Measurements from ENCODE around the gene CRYBG3.
"Not testable (repeated sequence)": the region's sequence is repeated elsewhere in the genome, so short reads cannot be mapped to it uniquely, and the experiment has no call there.

The CRYBG3 gene

GRCh38 chr3:97829198-97829597, 7.4 kb downstream of the CRYBG3 start:
- no peak overlapping the region for H2BK5ac ChIP-seq (ENCODE audit: low read depth, low read length, poor library complexity)
- H3K9ac ChIP-seq (ENCODE audit: low read length), result no peak overlapping the region
- H2BK12ac ChIP-seq (ENCODE audit: low read length), result no peak overlapping the region
- no peak overlapping the region for H3K4ac ChIP-seq (ENCODE audit: low read depth, low read length)
- H3K79me1 ChIP-seq (ENCODE audit: low read length), result no peaks in the 10 kb centered on the region
- no CpG with 5 or more reads among the region's 2 CpGs for WGBS (ENCODE audit: extremely low coverage, insufficient coverage, insufficient read length)
- no peak overlapping the region for H3K4me2 ChIP-seq (ENCODE audit: low read length)
- H3K27ac ChIP-seq (ENCODE audit: low read depth, low read length), result no peak overlapping the region
- H4K12ac ChIP-seq (ENCODE audit: low read depth, low read length), result no peak overlapping the region
- no peak overlapping the region for H2AFZ ChIP-seq (ENCODE audit: insufficient read depth, low read length, poor library complexity)
- H3K23ac ChIP-seq (ENCODE audit: low read length), result no peak overlapping the region
- no peak overlapping the region for H4K8ac ChIP-seq (ENCODE audit: low read depth, low read length)
- no peak overlapping the region for H3K18ac ChIP-seq (ENCODE audit: low read length)
- H2AK5ac ChIP-seq (ENCODE audit: low read length), result no peak overlapping the region
- H3K4me1 ChIP-seq (ENCODE audit: control insufficient read depth in 1 of 2, insufficient read depth in 2 of 2, low read length in 2 of 2), result no peaks in the 10 kb centered on the region
- no peaks in the 10 kb centered on the region for H3K36me3 ChIP-seq (ENCODE audit: control insufficient read depth in 1 of 2, insufficient read depth in 2 of 2, low read length in 2 of 2)
- no peak overlapping the region for H3K4me3 ChIP-seq (ENCODE audit: low read depth, low read length)
- no peak overlapping the region for H4K91ac ChIP-seq (ENCODE audit: low read depth, low read length)
- no peaks in the 10 kb centered on the region for H3K9me3 ChIP-seq (ENCODE audit: insufficient read depth, low read depth, low read length)
- no peaks in the 10 kb centered on the region for H3K27me3 ChIP-seq (ENCODE audit: insufficient read depth, low read length)
- no peaks in the 10 kb centered on the region for H3K79me2 ChIP-seq (ENCODE audit: control insufficient read depth, insufficient read depth, low read length, poor library complexity)
- no peak for DNase-seq
- no peak overlapping the region for H3K14ac ChIP-seq (ENCODE audit: low read length)
- H2BK120ac ChIP-seq (ENCODE audit: insufficient read depth, low read length, poor library complexity), result no peak overlapping the region

GRCh38 chr3:97830638-97831037, 8.8 kb downstream of the CRYBG3 start:
- WGBS (ENCODE audit: extremely low coverage, insufficient coverage, insufficient read length), result no CpG with 5 or more reads among the region's 2 CpGs

DNA sequence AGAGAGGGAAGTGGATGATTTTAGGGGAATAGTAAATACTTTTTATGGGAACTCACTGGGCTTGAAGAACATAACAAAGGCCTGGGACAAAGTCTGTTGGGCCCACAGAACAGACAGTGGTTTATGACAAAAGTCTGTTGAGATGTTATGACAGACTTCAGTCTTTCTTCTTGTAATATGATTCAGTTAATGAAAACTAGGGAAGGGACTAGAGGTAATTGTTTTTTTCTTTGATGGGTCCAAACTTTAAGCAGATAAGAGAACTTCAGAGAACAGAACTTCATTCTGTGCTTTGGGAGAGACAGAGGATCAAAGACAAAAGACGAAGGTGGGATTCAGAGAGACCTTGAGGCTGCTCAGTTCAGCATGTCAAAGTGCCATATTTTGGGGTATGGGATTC, 9.3 kb downstream of the CRYBG3 start:
- H3K79me2 ChIP-seq (ENCODE audit: control insufficient read depth, insufficient read depth, low read length, poor library complexity), result no peaks in the 10 kb centered on the region
- H3K9me3 ChIP-seq (ENCODE audit: insufficient read depth, low read depth, low read length), result no peaks in the 10 kb centered on the region
- H3K4me1 ChIP-seq (ENCODE audit: control insufficient read depth in 1 of 2, insufficient read depth in 2 of 2, low read length in 2 of 2), result no peaks in the 10 kb centered on the region
- H4K8ac ChIP-seq (ENCODE audit: low read depth, low read length), result no peak overlapping the region
- no CpG with 5 or more reads among the region's 1 CpG for WGBS (ENCODE audit: extremely low coverage, insufficient coverage, insufficient read length)
- no peak overlapping the region for H3K27ac ChIP-seq (ENCODE audit: low read depth, low read length)
- no peak overlapping the region for H3K14ac ChIP-seq (ENCODE audit: low read length)
- H2AFZ ChIP-seq (ENCODE audit: insufficient read depth, low read length, poor library complexity), result no peak overlapping the region
- no peak for DNase-seq
- H3K27me3 ChIP-seq (ENCODE audit: insufficient read depth, low read length), result no peaks in the 10 kb centered on the region
- H3K4me2 ChIP-seq (ENCODE audit: low read length), result no peak overlapping the region
- no peak overlapping the region for H3K4ac ChIP-seq (ENCODE audit: low read depth, low read length)
- H3K18ac ChIP-seq (ENCODE audit: low read length), result no peak overlapping the region
- H3K4me3 ChIP-seq (ENCODE audit: low read depth, low read length), result no peak overlapping the region
- no peak overlapping the region for H2BK5ac ChIP-seq (ENCODE audit: low read depth, low read length, poor library complexity)
- H3K9ac ChIP-seq (ENCODE audit: low read length), result no peak overlapping the region
- H4K12ac ChIP-seq (ENCODE audit: low read depth, low read length), result no peak overlapping the region
- H4K91ac ChIP-seq (ENCODE audit: low read depth, low read length), result no peak overlapping the region
- H2BK12ac ChIP-seq (ENCODE audit: low read length), result no peak overlapping the region
- H3K36me3 ChIP-seq (ENCODE audit: control insufficient read depth in 1 of 2, insufficient read depth in 2 of 2, low read length in 2 of 2), result no peaks in the 10 kb centered on the region
- no peak overlapping the region for H3K23ac ChIP-seq (ENCODE audit: low read length)
- no peak overlapping the region for H2BK120ac ChIP-seq (ENCODE audit: insufficient read depth, low read length, poor library complexity)
- H2AK5ac ChIP-seq (ENCODE audit: low read length), result no peak overlapping the region
- H3K79me1 ChIP-seq (ENCODE audit: low read length), result no peaks in the 10 kb centered on the region

More at GRCh38 chr3:97830638-97831037, 8.8 kb downstream of the CRYBG3 start:
- Histone ChIP-seq H3K4ac (ENCODE audit: low read depth, low read length) (no peak overlapping the region), H2AK5ac (ENCODE audit: low read length) (no peak overlapping the region), H3K79me2 (ENCODE audit: control insufficient read depth, insufficient read depth, low read length, poor library complexity) (no peaks in the 10 kb centered on the region), H4K91ac (ENCODE audit: low read depth, low read length) (no peak overlapping the region), H3K27ac (ENCODE audit: low read depth, low read length) (no peak overlapping the region), H3K14ac (ENCODE audit: low read length) (no peak overlapping the region), H3K9me3 (ENCODE audit: insufficient read depth, low read depth, low read length) (no peaks in the 10 kb centered on the region), H2BK5ac (ENCODE audit: low read depth, low read length, poor library complexity) (no peak overlapping the region), H2BK12ac (ENCODE audit: low read length) (no peak overlapping the region), H3K4me1 (ENCODE audit: control insufficient read depth in 1 of 2, insufficient read depth in 2 of 2, low read length in 2 of 2) (no peaks in the 10 kb centered on the region), H3K18ac (ENCODE audit: low read length) (no peak overlapping the region), H2AFZ (ENCODE audit: insufficient read depth, low read length, poor library complexity) (no peak overlapping the region), H3K4me3 (ENCODE audit: low read depth, low read length) (no peak overlapping the region), H3K36me3 (ENCODE audit: control insufficient read depth in 1 of 2, insufficient read depth in 2 of 2, low read length in 2 of 2) (no peaks in the 10 kb centered on the region), H2BK120ac (ENCODE audit: insufficient read depth, low read length, poor library complexity) (no peak overlapping the region), H4K8ac (ENCODE audit: low read depth, low read length) (no peak overlapping the region), H3K4me2 (ENCODE audit: low read length) (no peak overlapping the region), H4K12ac (ENCODE audit: low read depth, low read length) (no peak overlapping the region), H3K23ac (ENCODE audit: low read length) (no peak overlapping the region), H3K79me1 (ENCODE audit: low read length) (no peaks in the 10 kb centered on the region), H3K27me3 (ENCODE audit: insufficient read depth, low read length) (no peaks in the 10 kb centered on the region), H3K9ac (ENCODE audit: low read length) (no peak overlapping the region)
- DNase-seq, result no peak

- H3K9me3 ChIP-seq (ENCODE audit: insufficient read depth, low read depth, low read length); H3K14ac ChIP-seq (ENCODE audit: low read length); H3K27me3 ChIP-seq (ENCODE audit: insufficient read depth, low read length); H3K23ac ChIP-seq (ENCODE audit: low read length); H3K4me1 ChIP-seq (ENCODE audit: control insufficient read depth in 1 of 2, insufficient read depth in 2 of 2, low read length in 2 of 2); H2BK12ac ChIP-seq (ENCODE audit: low read length); H4K12ac ChIP-seq (ENCODE audit: low read depth, low read length); H3K4ac ChIP-seq (ENCODE audit: low read depth, low read length); H2BK5ac ChIP-seq (ENCODE audit: low read depth, low read length, poor library complexity); DNase-seq; H2AFZ ChIP-seq (ENCODE audit: insufficient read depth, low read length, poor library complexity); H3K36me3 ChIP-seq (ENCODE audit: control insufficient read depth in 1 of 2, insufficient read depth in 2 of 2, low read length in 2 of 2); H3K18ac ChIP-seq (ENCODE audit: low read length); H2AK5ac ChIP-seq (ENCODE audit: low read length); H3K4me2 ChIP-seq (ENCODE audit: low read length); H4K8ac ChIP-seq (ENCODE audit: low read depth, low read length); H3K79me2 ChIP-seq (ENCODE audit: control insufficient read depth, insufficient read depth, low read length, poor library complexity); H3K9ac ChIP-seq (ENCODE audit: low read length); H2BK120ac ChIP-seq (ENCODE audit: insufficient read depth, low read length, poor library complexity); H3K79me1 ChIP-seq (ENCODE audit: low read length); H3K27ac ChIP-seq (ENCODE audit: low read depth, low read length); H3K4me3 ChIP-seq (ENCODE audit: low read depth, low read length); H4K91ac ChIP-seq (ENCODE audit: low read depth, low read length): not testable (repeated sequence)
- no CpG with 5 or more reads among the region's 4 CpGs for WGBS (ENCODE audit: extremely low coverage, insufficient coverage, insufficient read length)
Measured at GRCh38 chr3:97833184-97833583, 11.4 kb downstream of the CRYBG3 start.

All from trophoblast cell (in vitro differentiated cells and primary cell).